HG03135 (cell line): ENCODE results near the gene HAUS3.
"Not testable (repeated sequence)": the region's sequence is repeated elsewhere in the genome, so short reads cannot be mapped to it uniquely, and the experiment has no call there.

Source experiments
- ATAC-seq: cut with Tn5 transposase; IDR thresholded peaks from one replicate; pipeline ENCODE4 v1.9.1; 2021; ENCODE audit warnings: mild to moderate bottlenecking, moderate library complexity; ENCODE audit not compliant: unreplicated experiment

The HAUS3 gene

GRCh38 chr4:2231082-2231481, 10.8 kb downstream of the HAUS3 start:
- ATAC-seq, result no peak

- no peak for ATAC-seq
Measured at GRCh38 chr4:2226261-2226660, 15.7 kb downstream of the HAUS3 start.

DNA sequence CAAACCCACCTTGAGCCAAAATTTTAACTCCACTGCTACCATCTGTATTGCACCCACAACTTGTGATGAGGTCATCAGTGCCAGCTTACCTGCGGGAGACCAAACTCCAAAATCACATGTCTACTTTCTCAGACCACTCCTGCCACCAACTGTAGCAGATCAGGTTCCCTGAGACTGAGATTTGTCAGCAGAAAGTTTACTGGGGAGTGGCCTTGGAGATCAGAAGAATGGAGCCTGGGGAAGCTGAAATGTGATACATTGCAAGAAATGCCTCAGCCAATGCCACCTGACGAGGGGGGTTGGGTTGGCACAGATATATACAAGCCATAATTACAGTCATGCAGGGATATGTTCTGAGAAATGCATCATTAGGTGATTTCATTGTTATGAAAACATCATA, 19.1 kb downstream of the HAUS3 start:
- no peak for ATAC-seq

- ATAC-seq, result not testable (repeated sequence)
Measured at GRCh38 chr4:2221378-2221777, 20.5 kb downstream of the HAUS3 start.

- ATAC-seq, result peak; percentile 62
Measured at GRCh38 chr4:2220016-2220630, 21.8 kb downstream of the HAUS3 start.

- no peak for ATAC-seq
Measured at GRCh38 chr4:2219233-2219760, 22.6 kb downstream of the HAUS3 start.

DNA sequence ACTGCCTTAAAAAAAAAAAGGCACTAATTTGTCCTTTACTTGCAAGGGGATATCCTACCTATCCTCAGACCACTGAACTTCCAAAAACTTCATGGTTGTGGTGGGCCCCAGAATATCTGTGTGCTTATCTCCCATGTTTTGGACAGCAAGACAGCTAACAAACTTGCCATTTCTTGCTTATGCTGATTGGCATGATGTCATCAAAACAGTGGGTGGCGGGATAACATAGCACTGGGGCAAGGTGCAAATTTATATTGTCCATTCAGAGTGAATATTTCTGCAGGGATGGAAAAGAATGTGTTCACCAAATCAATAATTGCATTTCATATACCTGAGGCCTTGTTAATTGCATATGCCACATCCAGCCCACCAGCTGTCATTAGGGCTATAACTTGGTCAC, 23.5 kb downstream of the HAUS3 start:
- no peak for ATAC-seq

GRCh38 chr4:2217726-2218125, 24.2 kb downstream of the HAUS3 start:
- ATAC-seq, result no peak

GRCh38 chr4:2212831-2213230, 29.1 kb downstream of the HAUS3 start:
- no peak for ATAC-seq

DNA sequence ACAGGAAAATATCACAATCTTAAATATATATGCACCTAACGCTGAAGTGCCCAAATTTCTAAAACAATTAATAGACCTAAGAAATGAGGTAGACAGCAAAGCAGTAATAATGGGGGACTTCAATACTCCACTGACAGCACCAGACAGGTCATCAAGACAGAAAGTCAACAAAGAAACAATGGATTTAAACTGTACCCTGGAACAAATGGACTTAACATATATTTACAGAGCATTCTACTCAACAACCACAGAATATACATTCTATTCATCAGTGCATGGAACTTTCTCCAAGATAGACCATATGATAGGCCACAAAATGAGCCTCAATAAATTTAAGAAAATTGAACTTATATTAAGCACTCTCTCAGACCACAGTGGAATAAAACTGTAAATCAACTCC, 39.1 kb downstream of the HAUS3 start:
- ATAC-seq, result not testable (repeated sequence)

DNA sequence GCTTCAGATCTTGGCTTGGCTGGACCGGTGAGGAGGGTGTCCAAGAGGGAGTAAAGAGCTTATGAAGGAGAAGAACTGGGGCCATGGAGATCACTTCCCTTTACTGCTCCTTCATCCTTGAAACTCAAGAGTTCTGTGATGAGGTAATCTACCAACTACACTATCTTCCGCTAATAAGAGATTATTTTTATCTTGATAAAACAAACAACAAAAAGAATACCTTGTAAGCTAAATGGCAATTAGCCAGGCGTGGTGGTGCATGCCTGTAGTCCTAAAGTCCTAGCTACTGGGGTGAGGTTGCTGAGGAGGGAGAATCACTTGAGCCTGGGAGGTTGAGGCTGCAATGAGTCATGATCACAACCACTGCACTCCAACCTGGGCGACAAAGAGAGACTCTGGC, 47.4 kb downstream of the HAUS3 start:
- ATAC-seq, result no peak

DNA sequence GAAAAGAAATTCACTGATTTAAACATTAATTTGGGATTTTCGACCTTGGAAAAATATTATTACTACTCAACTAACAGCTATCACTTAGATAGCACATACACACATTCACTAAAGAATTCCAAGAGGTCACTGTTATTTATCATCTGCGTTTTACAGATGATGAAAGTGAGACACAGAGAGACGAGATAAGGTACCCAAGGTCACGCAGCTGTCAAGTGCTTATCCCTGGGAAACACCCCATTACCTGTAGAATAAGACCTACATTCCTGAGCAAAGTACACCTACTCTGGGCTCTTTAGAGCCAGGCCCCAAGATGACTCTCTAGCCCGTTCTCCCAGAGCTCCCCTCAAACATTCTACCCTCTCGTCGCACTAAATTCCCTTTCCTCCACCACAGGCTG, 48.6 kb downstream of the HAUS3 start:
- no peak for ATAC-seq

DNA sequence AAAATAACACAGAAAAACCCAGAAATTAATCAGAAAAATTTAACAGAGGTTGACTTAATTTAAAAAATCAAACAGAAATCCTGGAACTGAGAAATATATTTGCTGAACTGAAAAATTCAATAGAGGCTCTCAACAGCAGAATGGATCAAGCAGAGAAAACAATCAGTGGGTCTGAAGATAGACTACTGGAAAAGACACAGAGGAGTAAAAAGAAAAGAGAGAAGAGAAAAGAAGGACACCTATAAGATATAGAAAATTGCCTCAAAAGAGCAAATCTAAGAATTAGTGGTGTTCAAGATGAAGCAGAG, 55.1 kb downstream of the HAUS3 start:
- no peak for ATAC-seq

GRCh38 chr4:2186133-2186864, 55.6 kb downstream of the HAUS3 start:
- no peak for ATAC-seq

DNA sequence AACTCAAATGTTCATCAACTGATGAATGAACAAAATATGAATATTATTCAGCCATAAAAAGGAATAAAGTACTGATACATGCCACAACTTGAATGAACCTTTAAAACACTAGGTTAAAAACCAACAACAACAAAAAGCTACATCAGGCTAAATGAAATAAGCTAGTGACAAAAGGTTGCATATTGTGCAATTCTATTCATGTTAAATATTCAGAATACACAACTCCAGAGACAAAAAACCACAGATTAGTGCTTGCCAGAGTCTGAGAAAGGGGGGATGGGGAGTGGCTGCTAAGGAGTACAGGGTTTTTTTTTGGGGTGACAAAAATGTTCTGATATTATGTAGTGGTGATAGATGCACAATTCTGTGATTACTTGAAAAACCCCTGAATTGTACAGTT, 58.5 kb downstream of the HAUS3 start:
- no peak for ATAC-seq

- ATAC-seq, result no peak
Measured at GRCh38 chr4:2182994-2183393, 58.9 kb downstream of the HAUS3 start.

- ATAC-seq, result no peak
Measured at GRCh38 chr4:2180410-2180809, 61.5 kb downstream of the HAUS3 start.

- ATAC-seq, result no peak
Measured at GRCh38 chr4:2179717-2180116, 62.2 kb downstream of the HAUS3 start.

DNA sequence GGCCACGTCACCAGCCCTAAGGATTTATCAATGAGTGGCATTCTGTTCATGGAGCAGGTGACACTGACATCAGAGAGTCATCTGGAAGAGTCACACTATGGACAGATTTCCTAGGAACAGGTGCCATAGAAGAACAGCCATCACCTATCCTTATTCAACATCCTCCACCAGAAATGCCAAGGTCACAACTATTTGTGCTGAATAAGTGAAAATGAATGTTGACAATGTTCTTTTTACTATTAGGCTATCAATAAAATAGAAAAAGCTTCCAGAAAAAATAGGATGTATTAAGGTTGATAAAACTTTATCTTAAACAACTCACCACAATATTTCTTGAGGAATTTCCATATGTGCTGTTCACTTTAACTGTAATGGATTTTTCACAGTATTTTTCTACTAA, 62.9 kb downstream of the HAUS3 start:
- ATAC-seq, result no peak
